Epidermal melanocyte (primary cell): ENCODE results near the gene SMIM9.
"Not testable (repeated sequence)": the region's sequence is repeated elsewhere in the genome, so short reads cannot be mapped to it uniquely, and the experiment has no call there.

Experiments
- DNase-seq: peaks from one replicate; pipeline ENCODE4 v3.0.0; 2011; ENCODE audit warnings: low spot score; ENCODE audit not compliant: insufficient read length

Gene SMIM9

DNA sequence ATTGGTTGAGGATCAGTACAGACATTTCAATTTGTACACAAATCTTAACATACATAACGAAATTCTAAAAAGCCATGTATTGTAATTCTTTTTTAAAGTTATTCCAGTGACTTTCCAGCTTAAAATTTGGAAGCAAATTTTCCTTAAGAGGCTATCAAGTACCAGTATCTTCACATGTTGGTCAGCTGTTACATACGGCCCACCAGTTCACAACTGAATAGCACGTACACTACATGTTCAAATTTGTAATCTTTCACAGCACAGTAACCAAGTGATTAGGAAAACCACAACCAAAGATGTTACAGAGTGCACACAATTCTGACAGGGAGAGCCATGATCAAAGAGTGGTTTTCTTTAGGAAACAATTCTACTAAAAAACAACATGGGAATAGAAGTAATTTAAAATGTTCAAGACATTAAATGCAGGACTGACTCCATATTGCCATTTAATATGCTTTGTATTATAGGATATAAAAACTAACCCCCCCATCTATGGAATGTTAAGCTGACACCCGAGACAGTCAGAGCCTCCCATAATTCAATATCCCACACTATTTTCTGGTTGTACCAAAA lies 18.1 kb downstream of the SMIM9 start:
- DNase-seq: not testable (repeated sequence)

DNA sequence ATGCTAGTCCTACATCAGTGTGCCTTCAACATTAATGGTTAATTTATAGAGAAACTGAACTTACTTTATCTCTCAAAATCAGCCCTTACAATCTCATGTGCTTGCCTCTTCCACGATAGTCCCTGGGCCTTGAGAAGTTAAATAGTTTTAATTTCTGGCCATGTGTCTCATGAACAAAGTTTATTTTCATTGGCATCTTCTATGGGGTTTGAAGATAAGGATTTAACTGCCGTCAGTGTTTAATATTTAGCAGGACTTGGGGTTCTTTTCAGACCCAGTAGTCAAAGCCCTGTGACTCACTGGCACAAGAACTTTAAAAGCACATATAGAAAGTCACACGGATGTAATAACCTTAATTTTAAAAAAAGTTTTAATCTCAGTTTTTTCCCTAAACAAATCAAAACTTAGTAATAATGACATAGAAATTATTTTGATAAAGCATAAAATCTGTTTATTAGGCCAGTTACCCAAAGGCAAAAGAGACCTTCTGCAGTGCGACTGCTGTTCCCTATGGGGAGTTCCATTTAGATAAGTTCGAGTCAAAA lies 19.1 kb downstream of the SMIM9 start:
- no peak for DNase-seq

DNA sequence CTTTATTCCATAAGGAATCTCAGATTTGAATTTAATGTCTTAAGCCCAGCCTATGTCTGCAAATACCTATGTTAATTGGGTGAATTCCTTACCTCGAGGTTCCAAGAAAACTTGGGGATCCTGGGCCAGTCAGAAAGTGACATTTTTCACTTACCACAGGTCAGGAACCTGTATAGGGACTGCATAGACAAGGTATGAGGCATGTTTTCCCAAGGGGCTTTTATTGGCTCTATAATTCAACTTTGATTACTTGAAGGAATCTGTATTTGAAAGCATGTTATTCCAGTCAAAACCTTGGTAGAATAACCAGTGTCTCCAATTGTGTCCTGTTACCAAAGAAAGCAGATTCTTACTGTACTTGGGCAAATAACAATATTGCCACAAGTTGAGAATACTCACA lies 20.7 kb downstream of the SMIM9 start:
- DNase-seq: no peak

- DNase-seq: no peak
Observed at GRCh38 chrX:154812341-154813101, 21.9 kb downstream of the SMIM9 start.

DNA sequence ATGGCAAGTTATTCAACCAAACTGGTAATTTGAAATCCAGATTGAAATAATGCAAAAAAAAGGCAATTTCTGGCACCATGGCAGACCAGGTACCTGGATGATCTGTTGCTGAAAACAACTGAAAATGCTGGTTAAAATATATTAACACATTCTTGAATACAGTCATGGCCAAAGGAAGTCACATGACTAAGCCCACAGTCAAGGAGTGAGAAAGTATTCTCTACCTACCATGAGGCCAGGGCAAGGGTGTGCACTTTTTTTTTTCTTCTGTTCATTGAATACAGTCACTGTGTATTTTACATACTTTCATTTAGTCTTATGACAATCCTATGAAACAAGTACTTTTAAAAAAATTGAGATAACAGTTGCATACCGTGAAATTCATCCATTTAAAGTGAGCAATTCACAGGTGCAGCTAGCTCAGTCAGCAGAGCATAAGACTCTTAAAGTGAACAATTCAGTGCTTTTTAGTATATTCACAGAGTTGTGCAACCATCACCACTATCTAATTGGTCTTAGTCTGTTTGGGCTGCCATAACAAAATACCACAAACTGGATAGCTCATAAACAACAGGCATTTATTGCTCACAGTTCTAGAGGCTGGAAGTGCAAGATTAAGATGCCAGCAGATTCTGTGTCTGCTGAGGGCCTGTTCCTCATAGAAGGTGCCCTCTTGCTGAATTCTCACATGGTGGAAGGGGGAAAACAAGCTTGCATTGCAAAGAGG lies 24.4 kb downstream of the SMIM9 start:
- DNase-seq: no peak

DNA sequence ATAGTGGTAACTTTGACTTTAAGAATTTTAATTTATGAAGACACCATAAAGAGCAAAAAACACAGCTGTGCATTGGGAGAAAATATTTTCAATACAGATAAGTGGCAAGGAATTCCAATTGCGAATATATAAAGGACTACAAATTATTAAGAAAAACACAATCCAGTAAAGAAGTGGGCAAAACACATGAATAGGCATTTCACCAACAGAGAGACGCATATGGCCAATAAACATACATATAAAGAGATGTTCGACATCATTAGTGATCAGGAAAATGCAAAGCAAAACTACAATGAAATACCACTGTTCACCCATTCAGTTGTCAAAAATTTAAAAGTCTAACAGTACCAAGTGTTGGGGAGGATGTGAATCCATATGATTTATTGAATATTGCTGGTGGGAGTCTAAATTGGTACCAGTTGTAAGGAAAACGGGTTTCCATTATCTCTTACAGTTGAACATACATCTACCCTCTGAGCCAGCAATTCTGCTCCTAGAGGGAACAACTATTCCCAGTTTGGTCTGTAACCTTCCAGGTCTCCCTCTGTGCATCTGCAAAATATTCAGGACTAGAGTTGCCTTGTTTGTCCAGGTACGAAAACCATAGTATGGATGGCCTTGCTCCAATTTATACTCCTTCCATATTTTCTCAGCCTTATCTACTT lies 27.5 kb downstream of the SMIM9 start:
- no peak for DNase-seq

DNA sequence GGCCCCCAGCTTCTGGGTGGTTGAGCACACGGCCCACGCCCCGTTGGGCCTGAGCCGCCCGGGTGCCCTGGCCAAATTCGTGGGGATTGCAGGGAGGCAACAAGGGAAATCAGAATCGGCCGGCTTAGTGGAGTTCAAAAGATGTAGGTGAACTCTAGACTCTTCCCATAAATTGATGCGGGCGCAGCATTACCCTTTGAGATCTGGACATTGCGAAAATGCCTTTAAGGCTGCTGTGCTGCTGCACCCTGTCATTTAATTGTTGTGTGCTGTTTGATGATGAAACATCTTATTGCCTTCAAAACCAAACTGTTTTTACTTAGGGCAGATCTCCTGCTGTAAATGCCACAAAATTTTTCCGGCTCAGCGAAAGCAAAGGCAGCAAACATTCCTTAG lies 28.8 kb downstream of the SMIM9 start:
- no peak for DNase-seq

GRCh38 chrX:154804957-154805695 lies 29.3 kb downstream of the SMIM9 start, which contains the start of gene MPP1:
Gene MPP1, minus strand, starts transcription at chrX:154805485. Its CDS starts 112 bp downstream, at chrX:154805373.
- peak; percentile 31 for DNase-seq

DNA sequence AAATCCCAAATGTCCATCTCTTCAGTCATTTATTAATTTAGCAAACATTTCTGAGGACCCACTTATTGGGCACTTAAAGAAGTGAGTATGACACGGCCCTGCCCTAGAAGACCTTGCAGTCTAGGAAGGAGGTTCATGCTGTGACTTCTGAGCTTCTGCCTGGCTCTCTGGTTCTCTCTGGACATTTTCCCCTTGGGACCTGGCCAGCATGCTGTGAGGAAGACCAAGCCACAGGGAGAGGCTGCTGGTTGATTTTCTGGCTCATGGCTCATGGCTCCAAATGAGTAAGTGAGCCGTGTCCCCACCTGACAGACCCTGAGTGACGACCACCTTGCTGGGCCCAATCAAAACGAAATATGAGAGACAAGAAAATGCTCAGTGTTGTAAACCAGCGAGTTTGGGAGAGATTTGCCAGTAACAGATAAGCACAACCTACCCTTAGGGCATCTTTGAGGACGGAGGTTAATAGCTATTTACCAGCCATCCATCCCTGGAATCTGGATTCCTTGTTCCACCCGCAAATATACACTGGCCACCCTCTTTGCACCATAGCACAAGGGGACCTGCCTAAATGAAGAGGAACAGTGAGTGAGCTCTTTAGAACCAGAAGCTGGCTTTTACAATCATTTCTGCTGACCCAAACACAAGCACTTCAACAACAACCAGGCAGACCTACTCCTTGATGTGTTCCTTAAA lies 30.1 kb downstream of the SMIM9 start:
- DNase-seq: no peak

GRCh38 chrX:154802947-154803346 lies 31.5 kb downstream of the SMIM9 start:
- no peak for DNase-seq

DNA sequence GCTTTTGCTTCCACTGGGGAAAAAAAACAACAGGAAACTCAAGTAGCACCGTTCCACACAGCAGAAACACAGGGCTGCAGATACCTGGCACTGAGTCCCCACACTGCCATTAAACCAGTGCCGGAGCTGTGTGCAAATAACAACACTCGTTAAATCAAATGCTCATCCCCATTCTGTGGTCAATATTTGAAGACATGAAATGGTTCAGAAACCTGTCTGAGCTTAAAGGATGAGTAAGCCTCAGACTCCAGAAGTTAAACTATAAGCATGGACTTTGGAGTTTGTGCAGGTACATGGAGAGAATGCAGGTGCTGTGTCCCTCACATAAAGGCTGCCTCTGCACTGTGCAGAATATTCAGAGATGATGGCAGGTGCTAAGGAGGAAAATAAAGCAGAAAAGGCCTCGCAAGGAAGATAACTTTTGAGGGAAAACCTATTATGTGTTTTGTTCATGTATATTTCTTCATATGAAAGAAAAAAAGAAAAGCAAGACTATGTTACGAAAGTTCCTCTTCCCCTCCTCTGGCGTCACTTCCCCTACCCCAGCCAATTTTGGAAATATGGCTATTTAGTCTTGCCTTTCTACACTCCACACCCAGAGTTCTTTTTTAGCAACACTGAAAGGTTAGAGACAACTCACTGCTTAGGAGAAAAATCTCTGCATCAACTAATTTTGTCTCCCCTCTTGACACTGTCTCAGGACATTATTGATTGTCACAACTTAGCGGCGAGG lies 33.8 kb downstream of the SMIM9 start:
- DNase-seq: no peak

GRCh38 chrX:154799556-154800348 lies 34.7 kb downstream of the SMIM9 start:
- DNase-seq: no peak

DNA sequence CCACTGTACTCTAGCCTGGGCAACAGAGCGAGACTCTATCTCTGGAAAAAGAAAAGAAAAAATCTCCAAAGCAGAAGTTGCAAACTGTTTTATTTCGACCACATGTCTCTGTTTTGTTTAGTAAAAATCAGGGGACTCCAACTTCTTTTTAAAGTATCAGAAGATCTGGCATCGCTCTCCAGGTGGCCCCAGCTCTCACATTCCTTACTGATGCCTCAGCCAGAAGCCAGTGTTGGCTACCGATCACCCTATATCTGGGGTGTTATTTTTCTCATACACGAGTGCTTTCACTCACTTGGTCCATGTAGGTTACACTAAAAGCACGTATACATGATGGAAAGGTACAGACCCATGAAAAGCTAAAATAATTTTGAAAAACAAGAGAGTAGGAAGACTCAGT lies 37.5 kb downstream of the SMIM9 start:
- no peak for DNase-seq

DNA sequence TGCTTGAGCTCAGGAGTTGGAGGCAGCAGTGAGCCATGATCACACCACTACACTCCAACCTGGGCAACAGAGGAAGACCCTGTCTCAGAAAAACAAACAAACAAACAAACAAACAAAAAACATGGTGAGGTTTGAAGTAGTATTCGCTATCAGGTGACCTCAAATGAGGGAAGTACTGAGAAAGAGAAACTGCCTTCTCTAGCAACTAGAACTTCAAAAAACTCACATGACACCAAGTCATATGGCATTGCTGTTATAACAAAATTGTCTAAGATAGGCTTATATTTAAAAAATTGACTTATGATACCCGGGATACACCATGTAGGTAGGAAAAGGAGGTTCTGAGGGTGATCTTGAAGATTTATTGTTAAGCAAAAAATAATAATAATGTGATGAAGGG lies 39.4 kb downstream of the SMIM9 start:
- no peak for DNase-seq

GRCh38 chrX:154793084-154793795 lies 41.2 kb downstream of the SMIM9 start:
- DNase-seq: no peak

DNA sequence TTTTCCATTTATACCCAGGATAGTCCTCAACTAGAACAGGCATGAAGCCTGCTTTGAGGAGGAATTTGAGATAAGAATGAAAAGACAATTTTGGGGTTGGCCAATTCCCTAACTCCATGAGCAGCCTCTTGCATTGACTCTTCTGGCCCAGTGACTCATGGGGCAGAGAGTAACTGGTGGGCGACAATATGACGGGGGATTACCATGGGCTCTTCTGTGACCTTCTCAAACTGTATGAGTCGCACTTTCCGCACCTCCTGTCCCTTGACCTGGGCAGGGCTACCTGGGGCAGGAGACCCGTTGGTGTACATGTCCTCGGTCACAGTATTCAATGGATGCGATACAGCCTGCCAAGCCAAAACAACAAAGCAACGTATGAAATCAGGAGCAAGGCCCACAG lies 42.5 kb downstream of the SMIM9 start:
- DNase-seq: no peak

DNA sequence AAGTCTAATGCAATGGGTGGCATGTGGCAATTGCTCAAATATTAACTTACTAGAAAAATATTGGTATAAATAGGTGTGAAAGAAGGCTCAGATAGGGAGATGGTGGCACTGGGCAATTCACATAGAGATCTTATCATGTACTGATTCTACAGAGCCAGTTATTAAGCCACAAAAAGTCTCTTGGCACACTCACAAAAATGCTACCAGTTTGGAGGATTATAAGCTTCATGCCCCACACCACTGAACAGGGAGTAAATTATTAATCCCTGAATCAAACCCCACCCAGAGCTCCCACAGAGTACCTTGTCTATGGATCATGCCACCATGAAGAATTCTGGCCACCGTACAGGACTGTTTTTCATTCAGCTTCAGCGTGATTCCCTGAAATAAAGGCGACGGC lies 43.0 kb downstream of the SMIM9 start:
- no peak for DNase-seq

DNA sequence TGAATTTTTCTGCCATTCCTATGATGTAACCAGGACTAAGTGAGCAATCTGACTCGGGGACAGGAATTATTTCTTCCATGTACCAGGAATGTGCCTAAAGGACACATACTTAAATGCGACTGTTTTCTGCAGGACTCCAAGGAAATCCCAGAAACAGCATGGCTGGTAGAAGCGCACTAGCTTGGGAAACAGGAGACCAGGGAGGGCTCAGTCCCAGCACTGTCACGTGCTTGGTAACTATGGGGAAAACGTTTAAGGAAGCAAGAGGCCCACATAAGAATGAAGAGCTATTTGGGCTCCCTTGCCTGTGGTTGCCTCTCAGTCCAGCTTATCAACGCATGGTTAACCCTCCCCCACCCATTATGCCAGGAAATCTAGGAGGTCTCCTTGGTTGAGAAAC lies 48.7 kb downstream of the SMIM9 start:
- no peak for DNase-seq
